ENCODE measurements around the gene SLC66A3. TPM values are rescaled to one million over a fixed set of nuclear protein-coding genes. Genes with fewer than 3 reads are reported as not detected.

The SLC66A3 gene
- total and polyA plus RNA-seq, 7 donors = 3.9 to 6.7 (median 5.0) TPM

DNA sequence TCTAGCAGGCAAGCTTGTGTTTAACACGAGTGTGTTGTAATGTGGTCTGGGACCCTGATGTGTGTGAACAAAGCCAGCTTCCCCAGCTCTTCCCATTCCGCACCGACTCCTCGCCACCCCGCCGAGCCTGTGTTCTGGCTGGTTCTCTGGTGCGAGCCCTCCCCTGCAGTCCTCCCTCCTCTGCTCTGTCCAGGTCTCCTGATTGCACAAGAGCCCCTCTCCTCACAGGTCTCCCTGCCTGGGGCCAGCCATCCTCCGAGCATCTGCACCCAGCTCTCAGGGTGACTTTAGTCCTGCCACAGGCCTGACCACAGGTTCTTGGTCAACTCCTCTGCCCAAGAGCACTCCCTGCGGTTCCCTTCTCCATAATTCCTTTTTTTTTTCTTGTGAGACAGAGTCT lies 13.2 kb downstream of the SLC66A3 start:
- Histone ChIP-seq H3K4me3 (no peak overlapping the region), H3K9me3 (no peaks in the 10 kb centered on the region), H3K27ac (no peak overlapping the region), H3K4me1 (no peaks in the 10 kb centered on the region), H3K36me3 (ENCODE audit: insufficient read depth in 1 of 2, low read depth in 1 of 2) (peaks cover 0 to 5% of the 10 kb centered on the region in 2 donors), H3K27me3 (ENCODE audit: insufficient read depth in 3 of 3, low read length in 2 of 3) (no peaks in the 10 kb centered on the region)
- WGBS, 3 donors = 81 to 85% (median 81%) methylated on average over 9 of the region's 9 CpGs
- no peak for DNase-seq
- intact Hi-C loops (cut with DNase I) = no loop called here
- TF ChIP-seq, protein P1, sequence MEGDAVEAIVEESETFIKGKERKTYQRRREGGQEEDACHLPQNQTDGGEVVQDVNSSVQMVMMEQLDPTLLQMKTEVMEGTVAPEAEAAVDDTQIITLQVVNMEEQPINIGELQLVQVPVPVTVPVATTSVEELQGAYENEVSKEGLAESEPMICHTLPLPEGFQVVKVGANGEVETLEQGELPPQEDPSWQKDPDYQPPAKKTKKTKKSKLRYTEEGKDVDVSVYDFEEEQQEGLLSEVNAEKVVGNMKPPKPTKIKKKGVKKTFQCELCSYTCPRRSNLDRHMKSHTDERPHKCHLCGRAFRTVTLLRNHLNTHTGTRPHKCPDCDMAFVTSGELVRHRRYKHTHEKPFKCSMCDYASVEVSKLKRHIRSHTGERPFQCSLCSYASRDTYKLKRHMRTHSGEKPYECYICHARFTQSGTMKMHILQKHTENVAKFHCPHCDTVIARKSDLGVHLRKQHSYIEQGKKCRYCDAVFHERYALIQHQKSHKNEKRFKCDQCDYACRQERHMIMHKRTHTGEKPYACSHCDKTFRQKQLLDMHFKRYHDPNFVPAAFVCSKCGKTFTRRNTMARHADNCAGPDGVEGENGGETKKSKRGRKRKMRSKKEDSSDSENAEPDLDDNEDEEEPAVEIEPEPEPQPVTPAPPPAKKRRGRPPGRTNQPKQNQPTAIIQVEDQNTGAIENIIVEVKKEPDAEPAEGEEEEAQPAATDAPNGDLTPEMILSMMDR (IDR thresholded peaks at IDR 0.05) = no peak
- peak in 1 of 4 donors; percentile 24 for ATAC-seq

DNA sequence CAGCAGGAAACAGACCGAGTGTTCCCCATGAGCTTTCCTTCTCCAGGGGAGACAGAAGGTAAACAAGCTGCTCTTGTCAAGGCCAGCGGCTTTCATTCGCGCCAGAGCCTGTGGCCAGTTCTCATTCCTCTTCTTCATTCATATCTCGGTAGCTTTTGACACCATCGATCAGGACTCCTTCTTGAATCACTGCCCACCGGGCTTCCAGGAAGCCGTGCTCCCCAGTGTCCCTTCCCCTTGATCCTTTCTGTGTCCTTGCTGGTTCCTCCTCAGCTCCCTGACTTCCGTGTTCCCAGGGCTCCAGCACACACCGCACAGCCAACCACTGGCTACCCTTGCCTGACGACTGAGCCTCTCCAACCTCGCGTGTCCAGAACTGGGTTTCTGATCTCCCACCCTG lies 14.1 kb downstream of the SLC66A3 start:
- H3K4me1 ChIP-seq = no peaks in the 10 kb centered on the region
- no peaks in the 10 kb centered on the region for H3K9me3 ChIP-seq
- H3K36me3 ChIP-seq (ENCODE audit: insufficient read depth in 1 of 2, low read depth in 1 of 2) = no peaks in the 10 kb centered on the region
- WGBS, 3 donors = 72 to 73% (median 72%) methylated on average over 13 of the region's 13 CpGs
- DNase-seq = no peak
- intact Hi-C loops (cut with DNase I) = no loop called here
- TF ChIP-seq, protein P1 (IDR thresholded peaks at IDR 0.05) = no peak
- peak; percentile 27 to 42 (median 32) for ATAC-seq
- H3K27ac ChIP-seq = no peak overlapping the region
- H3K4me3 ChIP-seq = no peak overlapping the region
- no peaks in the 10 kb centered on the region for H3K27me3 ChIP-seq (ENCODE audit: insufficient read depth in 3 of 3, low read length in 2 of 3)

GRCh38 chr2:11174222-11174621 lies 19.0 kb downstream of the SLC66A3 start:
- H3K27me3 ChIP-seq (ENCODE audit: insufficient read depth in 3 of 3, low read length in 2 of 3) = no peaks in the 10 kb centered on the region
- WGBS, 3 donors = 96% methylated on average over 9 of the region's 9 CpGs
- H3K4me1 ChIP-seq = no peaks in the 10 kb centered on the region
- intact Hi-C loops (cut with DNase I) = no loop called here
- no peak for DNase-seq
- TF ChIP-seq, protein P1 (IDR thresholded peaks at IDR 0.05) = no peak
- no peak overlapping the region for H3K4me3 ChIP-seq
- H3K27ac ChIP-seq = no peak overlapping the region
- ATAC-seq = no peak
- no peaks in the 10 kb centered on the region for H3K9me3 ChIP-seq
- peaks cover 0 to 19% of the 10 kb centered on the region in 2 donors for H3K36me3 ChIP-seq (ENCODE audit: insufficient read depth in 1 of 2, low read depth in 1 of 2)

GRCh38 chr2:11175293-11175795 lies 20.1 kb downstream of the SLC66A3 start:
- ATAC-seq (peak in 1 of 4 donors; percentile 9), DNase-seq (no peak)
- 80 to 83% (median 80%) methylated on average over 6 of the region's 6 CpGs for WGBS, 3 donors
- intact Hi-C loops (cut with DNase I) = no loop called here
- Histone ChIP-seq H3K36me3 (ENCODE audit: insufficient read depth in 1 of 2, low read depth in 1 of 2) (peaks cover 0 to 30% of the 10 kb centered on the region in 2 donors), H3K27ac (no peak overlapping the region), H3K27me3 (ENCODE audit: insufficient read depth in 3 of 3, low read length in 2 of 3) (no peaks in the 10 kb centered on the region), H3K9me3 (no peaks in the 10 kb centered on the region), H3K4me1 (no peaks in the 10 kb centered on the region), H3K4me3 (no peak overlapping the region)
- TF ChIP-seq, protein P1 (IDR thresholded peaks at IDR 0.05) = no peak
